Activated CD8-positive, alpha-beta memory T cell treated with anti-CD3 and anti-CD28 coated beads for 24 hours (primary cell): ENCODE measurements around the gene HES4.

Experiments
- DNase-seq: peaks from one replicate; pipeline ENCODE4 v3.0.0-alpha.2; 2020

The HES4 gene

GRCh38 chr1:965526-966134 is 34.3 kb downstream of the HES4 start:
- DNase-seq = no peak

- no peak for DNase-seq
Observed at GRCh38 chr1:964691-965525, 35.0 kb downstream of the HES4 start.

- DNase-seq = no peak
Observed at GRCh38 chr1:963746-964525, 36.0 kb downstream of the HES4 start.

GRCh38 chr1:963301-963651 is 36.6 kb downstream of the HES4 start:
- DNase-seq = no peak

GRCh38 chr1:962381-963300 is 37.3 kb downstream of the HES4 start:
- no peak for DNase-seq

- no peak for DNase-seq
Observed at GRCh38 chr1:961132-961669, 38.7 kb downstream of the HES4 start.

GRCh38 chr1:960363-961131 is 39.4 kb downstream of the HES4 start, which contains the start of gene KLHL17:
Gene KLHL17, plus strand, starts transcription at chr1:960584. Its CDS starts 110 bp downstream, at chr1:960694.
- DNase-seq = peak; percentile 91

- peak; percentile 78 for DNase-seq
Observed at GRCh38 chr1:959731-960362, 40.0 kb downstream of the HES4 start.

GRCh38 chr1:958823-959730 is 40.8 kb downstream of the HES4 start, which contains the start of gene NOC2L:
Gene NOC2L, minus strand, starts transcription at chr1:959256. Its CDS starts 16 bp downstream, at chr1:959240.
- DNase-seq = peak; percentile 100

- DNase-seq = no peak
Observed at GRCh38 chr1:956636-957035, 43.3 kb downstream of the HES4 start.

GRCh38 chr1:955474-955873 is 44.4 kb downstream of the HES4 start:
- no peak for DNase-seq

- DNase-seq = no peak
Observed at GRCh38 chr1:954927-955326, 45.0 kb downstream of the HES4 start.

GRCh38 chr1:953524-954320 is 46.2 kb downstream of the HES4 start:
- no peak for DNase-seq

- DNase-seq = no peak
Observed at GRCh38 chr1:952603-953002, 47.3 kb downstream of the HES4 start.

- DNase-seq = no peak
Observed at GRCh38 chr1:952201-952600, 47.7 kb downstream of the HES4 start.

GRCh38 chr1:951364-951763 is 48.5 kb downstream of the HES4 start:
- no peak for DNase-seq

- DNase-seq = no peak
Observed at GRCh38 chr1:950881-951280, 49.0 kb downstream of the HES4 start.

GRCh38 chr1:950268-950667 is 49.6 kb downstream of the HES4 start:
- DNase-seq = no peak
